NCI-H510A treated with DMSO at 0.1 percent for 48 hours (cell line): Measurements from ENCODE around the gene ATP5PB.

Experiments
- DNase-seq: peaks from one replicate; lab custom pipeline; 2025; lab: John Stamatoyannopoulos, UW

ATP5PB gene

DNA sequence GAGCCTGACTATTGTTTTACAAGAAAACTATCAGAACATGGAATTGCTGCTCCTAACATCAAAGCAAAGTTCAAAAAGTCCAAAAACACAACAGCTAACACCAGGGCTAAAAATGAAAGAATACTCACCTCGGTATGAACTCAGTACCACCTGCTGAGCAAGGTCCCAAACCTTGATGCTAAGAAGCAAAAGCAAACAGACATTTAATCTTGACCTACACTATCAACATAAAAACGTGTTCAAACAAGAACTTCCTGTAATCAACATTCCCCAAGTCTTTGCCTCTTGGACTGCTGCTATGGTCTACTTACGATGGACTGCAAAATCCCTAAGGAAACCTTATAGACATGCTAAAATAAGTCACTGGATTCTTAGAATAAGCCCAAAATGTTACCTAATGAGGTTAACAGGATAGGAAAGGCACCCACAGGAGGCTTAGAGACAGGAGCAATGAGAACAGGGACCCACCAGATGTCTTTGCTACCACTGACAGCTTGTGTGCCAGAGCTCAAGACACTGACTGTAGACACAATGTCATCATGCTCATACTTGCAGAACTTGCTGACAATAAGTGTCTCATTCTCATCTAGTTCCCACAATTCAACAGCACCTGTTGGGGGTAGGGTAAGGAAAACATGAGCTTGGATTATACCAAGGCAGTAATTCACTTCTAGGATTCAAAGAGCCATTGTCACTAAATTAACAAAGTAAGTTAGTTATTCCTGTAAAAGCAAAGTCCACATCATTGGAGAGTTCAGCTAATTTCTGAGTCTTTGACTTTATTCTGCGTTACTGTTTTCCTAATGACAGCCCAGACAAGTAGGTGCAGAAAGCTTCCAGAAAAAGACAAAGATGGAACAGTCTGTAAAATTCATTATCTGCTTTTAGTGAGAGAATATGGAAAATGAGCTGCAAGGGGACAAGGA lies 2.0 kb upstream of the ATP5PB start:
- DNase-seq = no peak

DNA sequence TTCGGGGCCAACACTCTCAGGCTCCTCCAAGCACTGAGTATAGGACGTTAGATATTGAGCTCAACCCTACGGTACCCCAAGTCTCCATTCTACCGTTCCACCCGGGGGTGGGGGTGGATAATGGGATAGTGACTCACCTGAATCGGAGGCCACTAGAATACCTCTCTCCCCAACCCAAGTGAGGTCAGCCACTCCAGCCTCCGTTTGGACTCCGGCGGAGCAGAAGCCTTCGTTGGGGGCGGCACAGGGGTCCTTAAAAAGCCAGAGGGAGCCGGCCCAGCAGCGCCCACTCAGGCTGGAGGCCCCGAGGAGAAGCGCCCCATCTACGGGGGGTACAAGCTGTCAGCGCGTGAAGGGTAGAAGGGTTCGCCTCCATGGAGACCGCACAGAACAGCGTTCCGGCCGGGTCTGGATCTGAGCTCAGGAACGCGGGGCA lies 764 bp upstream of the ATP5PB start:
- no peak for DNase-seq

DNA sequence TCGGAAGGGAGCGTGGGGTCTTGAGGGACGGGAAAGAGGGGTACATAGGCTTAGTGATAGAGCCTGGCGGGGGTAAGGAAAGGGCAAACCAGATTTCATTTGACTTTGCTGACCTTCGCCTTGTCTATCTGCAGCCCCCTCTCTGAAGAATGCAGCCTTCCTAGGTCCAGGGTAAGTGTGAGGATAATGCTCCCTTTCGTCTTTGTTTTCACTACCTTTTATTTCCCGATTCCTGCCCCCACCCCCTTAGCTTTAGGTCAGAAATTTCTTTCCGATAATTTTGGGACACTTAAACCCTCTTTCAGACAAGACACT lies 396 bp downstream of the ATP5PB start:
- no peak for DNase-seq

DNA sequence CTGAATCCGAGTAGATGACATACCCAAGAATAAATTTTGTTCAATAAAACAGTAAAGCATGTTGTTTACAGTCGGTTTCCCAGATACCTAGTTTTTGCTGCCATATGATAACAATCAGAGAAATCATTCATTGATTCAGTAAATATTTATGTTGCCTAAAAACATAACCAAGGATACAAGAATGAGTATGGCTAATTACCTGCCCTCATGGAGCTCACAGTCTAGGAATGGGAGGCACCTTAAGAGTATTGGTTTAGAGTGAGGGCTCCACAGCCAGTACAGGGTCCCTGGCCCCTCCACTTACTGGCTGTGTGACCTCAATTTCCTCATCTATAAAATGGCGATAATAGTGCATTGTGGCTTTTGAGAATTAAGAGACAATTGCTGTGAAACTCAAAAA lies 921 bp downstream of the ATP5PB start:
- DNase-seq = no peak

DNA sequence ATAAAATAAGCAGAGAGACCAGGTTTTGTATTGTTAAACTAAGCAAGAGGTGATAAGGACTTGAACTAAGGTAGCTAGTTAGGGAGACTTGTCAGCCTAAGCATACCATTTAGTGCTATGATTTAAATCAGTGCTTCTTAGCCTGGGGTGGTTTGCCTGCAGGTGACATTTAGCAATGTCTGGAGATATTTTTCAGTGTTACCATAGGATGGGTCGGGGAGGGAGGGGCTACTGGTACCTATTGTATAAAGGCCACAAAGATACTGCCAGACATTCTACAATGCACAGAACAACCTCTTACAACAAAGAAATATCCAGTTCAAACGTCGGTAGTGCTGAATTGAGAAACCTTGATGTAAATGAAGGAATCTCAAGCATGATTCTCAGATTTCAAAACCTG lies 3.3 kb downstream of the ATP5PB start:
- no peak for DNase-seq

DNA sequence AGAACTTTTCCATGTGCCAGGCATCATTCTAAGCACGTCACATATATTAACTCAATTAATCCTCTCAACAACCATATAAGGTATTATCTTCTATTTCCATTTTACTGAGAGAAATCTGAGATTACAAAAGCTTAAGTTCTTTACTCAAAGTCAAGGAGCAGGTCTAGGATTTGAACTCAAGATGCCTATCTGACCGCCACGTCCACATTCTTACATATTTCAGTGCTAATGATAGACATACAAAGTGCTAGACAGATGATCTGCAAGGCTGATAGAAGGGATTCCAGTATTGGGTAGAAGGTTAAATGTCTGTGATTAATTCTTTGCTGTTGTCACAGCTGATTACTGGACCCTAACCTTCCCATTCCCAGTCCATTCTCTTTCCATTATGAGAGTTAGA lies 4.4 kb downstream of the ATP5PB start:
- DNase-seq = no peak

DNA sequence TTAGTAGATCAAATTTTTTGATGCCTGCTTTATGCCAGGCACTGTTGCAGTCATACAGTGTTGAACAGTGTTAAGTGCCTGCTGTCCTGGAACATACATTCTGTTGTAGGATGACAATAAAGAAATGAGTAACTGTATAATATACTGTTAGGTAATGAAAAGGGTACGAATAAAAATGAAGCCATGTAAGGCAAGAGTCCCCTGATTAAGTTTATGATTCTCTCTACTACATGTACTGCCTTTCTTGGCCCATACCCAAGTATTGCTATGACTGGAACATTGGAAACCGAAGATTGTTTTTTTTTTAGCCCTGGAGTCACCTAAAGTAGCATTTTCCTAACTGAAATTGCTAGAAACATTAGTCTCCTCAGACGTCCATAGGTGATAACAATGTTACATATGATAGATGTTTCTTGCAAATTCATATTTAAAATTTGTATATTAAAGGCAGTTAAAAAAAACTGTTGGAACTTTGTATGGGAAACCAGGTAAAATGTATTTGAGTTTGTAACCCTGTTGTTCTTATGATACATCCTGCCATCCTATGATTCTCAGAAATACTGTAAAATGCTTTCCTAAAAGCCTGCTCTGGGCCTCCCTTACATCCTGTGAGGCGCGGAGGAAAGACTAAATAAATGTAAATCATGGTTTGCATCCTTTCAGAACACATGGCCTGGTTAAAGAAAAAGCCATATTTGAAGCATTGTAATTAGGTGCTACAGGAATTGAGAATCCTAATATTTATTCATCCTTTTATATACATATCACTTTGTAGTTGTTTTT lies 5.8 kb downstream of the ATP5PB start:
- DNase-seq = no peak

DNA sequence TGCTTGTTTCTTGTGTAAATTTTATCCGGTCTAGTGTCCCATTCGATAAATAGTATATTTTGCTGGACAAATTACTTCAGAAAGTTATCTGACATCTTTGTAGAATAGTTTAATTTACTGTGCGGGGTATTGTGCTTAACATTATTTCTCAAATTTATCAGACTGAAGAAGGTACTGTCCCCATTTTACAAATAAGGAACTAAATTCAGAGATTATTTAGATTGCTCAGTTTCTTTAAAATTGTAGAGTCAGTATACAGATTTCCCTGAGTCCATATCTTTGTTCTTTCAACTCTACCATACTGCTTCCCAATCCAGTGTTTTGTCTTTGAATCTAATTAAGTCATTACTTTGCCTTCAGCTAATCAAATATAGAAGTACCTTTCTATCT lies 6.4 kb downstream of the ATP5PB start:
- no peak for DNase-seq

DNA sequence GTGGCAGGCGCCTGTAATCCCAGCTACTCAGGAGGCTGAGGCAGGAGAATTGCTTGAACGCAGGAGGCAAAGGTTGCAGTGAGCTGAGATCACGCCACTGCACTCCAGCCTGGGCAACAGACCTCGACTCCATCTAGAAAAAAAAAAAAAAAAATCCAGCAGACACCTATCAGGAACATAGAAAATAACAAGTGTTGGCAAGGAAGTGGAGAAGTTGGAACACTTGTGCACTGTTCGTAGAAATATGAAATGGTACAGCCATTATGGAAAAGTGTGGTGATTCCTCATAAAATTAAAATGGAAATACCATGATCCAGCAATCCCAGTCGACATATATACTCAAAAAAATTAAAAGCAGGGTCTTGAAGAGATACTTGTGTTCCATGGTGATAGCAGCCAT lies 12.5 kb downstream of the ATP5PB start:
- no peak for DNase-seq

DNA sequence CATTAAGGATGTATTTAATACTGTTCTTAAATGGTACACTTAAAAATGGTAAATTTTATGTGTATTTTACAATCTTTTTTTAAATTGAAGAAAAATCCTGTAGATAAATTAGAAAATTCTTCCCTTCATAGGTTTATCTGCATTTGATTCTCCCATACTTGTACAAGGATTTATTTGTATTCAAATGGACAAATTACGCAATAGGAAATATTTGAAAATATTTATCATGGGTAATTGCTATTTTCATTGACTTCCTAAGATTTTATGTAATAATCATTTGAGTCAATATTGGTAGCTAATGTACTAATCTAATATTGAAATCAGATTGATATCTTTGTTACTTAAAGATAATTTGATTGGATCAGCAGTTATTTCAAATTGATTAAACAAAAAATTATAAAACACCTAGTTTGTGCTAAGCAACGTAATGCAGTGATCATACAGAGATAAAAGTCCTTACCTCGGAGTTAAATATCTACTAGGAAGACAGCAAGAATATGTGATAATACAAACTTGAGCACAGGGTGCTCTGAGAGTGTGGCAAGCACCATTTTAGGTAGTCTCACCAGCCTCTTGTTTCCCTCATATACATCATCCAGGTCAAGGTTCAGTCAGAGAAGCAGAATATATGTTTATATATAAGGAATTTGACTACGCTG lies 13.2 kb downstream of the ATP5PB start:
- no peak for DNase-seq

DNA sequence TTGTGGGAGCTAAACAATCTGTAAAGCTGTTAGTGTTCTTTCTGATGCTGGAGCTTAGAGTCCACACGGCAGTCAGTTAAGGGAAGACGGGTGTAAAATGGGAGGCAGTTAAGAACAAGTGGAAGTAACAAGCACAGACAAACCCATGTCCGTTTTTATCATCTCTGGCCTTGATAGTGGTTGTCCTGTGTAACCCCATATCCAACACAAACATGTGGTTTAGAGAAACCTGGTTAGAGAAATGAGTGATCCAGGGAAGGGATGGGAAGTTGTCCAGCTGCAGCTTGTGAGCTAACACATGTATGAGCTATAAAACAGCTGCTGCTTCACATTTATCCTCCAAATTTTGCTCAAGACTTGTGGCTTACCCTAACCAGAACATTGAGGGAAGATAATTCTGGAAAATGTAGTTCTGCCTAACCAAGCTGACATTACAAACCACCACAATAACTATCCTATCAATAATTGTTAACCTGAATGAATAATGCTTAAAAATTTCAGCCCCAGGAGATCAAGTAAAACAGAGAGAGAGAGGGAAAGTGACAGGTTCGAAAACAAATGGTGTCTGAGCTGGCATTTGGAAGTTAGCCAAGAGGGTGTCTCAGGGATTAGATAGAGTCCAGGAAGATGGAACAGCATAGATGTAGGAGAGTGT lies 13.9 kb downstream of the ATP5PB start:
- no peak for DNase-seq

DNA sequence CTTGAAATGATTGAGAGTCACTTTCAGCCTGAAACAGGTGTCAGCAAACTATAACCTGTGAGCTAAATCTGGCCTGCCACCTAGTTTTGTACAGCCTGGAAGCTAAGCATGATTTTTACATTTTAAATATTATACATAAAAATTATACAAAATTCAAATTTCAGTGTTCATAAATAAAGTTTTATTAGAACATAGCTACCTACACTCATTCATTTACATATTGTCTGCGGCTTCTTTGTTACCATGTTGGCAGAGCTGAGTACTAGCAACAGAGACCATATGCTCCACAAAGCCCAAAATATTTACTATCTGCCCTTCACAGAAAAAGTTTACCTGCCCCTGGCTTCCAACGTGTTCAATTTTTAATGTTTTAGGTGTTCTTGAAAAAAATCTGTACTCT lies 16.5 kb downstream of the ATP5PB start:
- DNase-seq = no peak

DNA sequence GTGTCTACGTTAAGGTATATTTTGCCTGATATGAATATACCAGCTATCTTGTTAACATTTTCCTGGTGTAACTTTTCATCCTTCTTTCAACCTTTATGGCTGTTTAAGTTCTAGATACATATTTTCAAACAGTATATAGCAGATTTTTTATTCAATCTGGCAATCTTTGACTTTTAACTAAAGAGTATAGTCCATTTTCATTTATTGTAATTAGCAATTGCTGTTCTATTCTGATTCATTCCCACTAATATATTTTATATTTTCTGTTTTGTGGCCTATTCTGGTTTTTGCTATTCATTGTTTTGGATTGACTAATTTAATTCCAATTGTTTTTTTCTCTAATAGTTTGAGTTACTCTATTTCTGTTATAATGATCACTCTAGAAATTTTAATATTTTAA lies 17.2 kb downstream of the ATP5PB start:
- no peak for DNase-seq

DNA sequence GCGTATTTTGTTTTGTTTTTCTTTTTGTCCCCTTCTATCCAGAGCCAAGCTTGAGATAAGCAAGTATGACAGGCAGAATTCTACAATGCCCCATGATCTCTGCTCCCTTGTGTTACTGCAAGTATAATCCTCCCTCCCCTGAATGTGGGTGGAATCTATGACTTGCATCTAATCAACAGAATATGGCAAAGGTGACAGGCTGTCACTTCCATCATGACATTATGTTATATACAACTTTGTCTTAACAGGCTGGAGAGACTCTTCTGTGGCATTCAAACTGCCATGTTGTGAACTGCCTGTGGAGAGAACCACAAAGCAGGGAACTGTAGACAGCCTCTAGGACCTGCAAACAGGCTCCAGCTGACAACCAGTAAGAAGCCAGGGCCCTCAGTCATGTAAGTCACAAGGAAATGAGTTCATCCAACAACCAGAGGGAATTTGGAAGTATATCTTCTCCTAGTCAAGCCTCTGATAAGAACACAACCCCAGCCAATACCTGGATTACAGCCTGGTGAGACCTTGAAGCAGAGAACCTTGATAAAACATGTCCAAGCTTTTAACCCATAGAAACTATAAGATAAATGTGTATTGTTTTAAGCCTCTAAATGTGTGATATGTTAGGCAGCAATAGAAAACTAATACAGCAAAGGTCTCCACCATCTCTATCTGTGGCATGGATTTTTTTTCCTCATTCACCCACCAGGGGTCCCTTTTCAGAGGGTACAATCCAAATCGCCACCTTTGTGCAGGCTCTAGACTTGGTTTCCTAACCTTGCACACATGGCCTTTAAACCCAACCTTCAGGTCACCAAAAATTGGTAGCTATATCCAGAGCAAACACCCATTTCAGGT lies 18.8 kb downstream of the ATP5PB start:
- no peak for DNase-seq

DNA sequence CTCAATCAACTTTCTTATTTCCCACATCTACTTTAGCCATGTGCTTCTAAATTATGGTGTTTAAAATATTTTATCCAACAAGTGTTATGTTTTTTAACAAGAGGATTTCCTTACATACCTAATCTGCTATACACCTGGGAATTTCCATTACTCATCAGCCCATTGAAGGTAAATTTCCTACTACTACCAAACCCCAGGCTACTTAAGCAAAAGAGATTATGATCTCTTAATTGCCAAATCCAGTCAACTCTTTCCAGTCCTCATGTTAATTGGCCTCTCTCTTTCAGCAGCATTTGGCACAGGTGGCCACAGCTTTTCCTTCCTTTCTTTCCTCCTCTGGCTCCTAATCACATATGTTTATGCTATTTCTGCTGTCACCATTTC lies 19.4 kb downstream of the ATP5PB start:
- DNase-seq = no peak

DNA sequence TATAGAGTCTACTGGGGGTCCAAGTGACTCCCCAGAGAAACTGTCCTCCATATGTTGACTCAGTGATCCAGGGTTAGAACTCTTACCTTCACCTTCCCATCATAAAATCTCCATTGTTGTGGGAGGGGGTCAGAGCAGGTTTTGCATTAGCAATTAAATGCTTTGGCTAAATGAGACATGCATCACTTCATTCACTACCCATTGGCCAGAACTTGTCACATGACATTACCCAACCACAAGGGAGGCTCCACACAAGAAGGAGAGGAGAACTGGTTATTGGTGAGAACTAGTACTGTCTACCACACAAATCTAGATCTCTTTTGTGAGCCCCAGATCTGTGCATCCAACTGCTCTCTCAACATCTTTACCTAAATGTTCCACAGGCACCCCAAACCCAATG lies 20.3 kb downstream of the ATP5PB start:
- DNase-seq = no peak

DNA sequence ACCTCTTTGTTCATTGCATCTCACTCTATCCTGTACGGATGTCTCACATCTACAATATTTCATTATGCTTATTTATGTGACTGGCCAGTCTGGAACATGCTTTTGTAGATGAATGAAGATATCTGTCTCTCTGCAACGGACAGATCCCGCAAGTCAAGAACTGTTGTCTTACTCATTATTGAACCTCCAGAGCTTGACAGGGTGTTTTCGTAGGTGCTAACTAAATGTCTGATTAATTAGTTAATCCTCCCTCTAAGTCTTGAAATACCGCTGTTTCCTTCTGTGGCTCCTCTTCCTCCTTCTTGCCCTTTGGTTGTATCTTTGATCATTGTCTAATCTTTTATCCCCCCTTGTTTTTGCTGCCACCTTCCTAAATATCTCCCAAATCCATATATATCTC lies 21.3 kb downstream of the ATP5PB start:
- no peak for DNase-seq

DNA sequence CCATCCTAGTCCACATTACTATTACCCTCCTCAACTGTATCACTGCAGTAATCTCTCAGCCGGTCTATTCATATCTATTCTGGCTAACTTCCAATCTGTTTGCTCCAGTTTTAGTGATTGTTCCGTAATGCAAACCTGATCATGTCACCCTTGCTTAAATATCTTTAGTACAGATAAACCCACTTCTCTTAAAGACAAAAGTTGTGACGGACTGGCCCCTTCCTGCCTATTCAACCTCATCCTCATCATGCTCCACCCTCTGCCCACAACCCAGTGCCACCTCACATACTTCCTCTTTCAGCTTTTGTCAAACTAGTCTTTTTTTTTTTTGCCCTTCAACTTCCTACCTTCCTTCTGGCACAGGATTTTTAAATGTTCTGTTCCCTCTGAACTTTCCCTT lies 21.7 kb downstream of the ATP5PB start:
- DNase-seq = no peak

DNA sequence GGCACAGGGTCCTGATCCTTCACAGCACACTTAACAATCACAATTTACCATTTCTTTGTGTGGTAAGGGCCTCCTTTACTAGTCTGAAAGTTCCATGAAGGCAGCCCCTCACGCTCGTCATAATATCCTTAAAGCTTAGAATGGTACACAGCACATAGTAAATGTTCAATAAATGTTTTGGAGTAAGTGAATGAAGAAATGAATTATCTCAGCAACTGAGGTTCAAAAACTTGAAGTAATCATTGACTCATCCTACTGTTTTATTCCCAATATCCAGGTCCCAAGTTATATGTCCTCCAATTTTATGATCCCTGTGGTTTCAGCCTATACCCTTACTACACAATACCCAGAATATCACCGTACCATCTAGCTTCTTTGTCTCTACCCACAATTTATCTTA lies 22.3 kb downstream of the ATP5PB start:
- DNase-seq = no peak

DNA sequence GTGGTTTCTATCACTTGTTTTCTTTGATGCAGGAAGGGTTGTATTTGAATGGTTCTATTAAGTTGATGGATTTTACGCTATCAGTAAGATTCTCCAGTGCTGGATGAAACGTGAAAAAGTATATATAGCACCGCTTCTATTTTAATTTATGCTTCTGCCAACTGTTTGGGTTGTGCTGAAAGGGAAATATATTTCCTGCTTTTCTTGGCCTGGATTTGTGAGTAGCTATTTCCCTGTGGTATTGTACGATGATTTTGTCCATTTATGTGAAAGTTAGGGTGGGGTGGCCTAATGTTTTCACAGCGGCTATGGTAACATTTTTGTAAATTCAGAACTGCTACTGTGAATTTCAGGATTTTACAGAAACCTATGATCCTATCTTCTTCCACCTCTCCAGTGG lies 24.8 kb downstream of the ATP5PB start:
- DNase-seq = no peak

DNA sequence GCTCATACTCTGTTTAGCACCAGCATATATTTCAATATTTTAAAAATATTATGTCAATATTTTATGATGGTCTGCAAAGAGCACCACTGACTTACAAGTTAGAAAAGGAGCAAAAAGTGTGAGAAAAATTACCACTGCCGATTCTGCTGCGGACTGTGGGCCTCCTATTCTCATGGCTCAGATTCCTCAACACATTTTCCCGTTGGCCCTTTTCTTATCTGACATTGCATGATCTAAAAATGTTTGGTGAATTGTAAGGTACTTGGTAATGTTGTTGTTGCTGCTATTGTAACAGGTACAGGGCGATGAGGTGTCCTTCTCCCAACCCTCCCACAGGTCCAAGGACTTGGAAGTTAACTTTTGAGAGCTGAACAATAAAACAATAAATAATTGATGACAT lies 25.3 kb downstream of the ATP5PB start:
- no peak for DNase-seq

DNA sequence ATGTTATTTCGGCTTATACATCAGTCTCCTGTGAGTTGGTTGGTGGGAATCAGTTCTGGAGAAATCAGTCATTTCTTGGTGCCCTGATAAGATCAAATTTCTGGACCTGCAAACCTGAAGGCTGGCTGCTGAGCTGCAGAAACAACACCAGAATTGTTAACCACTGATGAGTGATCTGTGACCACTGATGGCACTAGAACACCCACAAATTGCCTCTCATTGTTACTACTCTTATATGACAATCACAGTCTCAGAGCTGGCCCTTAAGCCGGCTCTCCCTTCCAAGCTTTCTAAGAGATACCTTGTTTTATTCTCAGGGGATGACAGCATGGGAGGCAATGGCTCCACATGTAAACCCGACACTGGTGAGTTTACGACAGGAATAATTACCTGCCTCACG lies 26.4 kb downstream of the ATP5PB start:
- no peak for DNase-seq
